Measurements from ENCODE around the gene AKAP14.

DNA sequence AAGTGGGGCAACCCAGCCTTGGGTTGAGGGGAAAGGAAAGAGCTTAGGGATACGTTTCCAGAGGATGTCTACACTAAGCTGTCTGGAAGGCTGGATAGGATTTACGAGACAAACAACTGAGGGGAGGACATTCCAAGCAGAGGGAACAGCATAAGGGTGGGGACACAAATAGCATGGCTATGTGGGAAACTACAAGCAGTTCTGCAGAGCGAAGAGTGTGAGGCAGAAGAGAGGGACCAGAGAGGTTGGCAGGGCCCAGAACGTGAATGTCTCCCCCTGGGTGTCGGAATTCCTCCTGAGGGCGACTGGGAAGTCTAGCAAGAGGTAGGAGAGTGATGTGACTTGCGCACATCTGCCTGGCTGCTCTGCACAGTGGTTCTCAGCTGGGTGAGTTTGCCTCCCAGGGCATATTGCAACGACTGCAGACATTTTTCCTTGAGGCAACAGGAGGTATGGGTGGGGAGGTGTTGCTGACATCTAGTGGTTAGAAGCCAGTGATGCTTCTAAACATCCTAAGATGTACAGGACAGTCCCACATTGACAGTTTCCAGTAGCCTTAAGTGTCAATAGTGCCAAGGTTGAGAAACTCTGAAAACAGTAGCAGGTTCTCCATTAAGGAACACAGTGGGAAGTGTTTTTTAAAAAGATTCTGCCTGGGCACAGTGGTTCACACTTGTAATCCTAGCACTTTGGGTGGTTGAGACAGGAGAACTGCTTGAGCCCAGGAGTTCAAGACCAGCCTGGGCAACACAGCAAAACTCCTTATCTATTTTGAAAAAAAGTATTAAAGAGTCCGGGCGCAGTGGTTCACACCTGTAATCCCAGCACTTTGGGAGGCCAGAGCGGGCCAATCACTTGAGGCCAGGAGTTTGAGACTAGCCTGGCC lies 14.9 kb upstream of the AKAP14 start:
- TF ChIP-seq CTCF (conservative IDR thresholded peaks at IDR 0.05; ENCODE audit: low read depth in 2 of 2): peak; percentile 52 to 74
- TF ChIP-seq, protein P1, sequence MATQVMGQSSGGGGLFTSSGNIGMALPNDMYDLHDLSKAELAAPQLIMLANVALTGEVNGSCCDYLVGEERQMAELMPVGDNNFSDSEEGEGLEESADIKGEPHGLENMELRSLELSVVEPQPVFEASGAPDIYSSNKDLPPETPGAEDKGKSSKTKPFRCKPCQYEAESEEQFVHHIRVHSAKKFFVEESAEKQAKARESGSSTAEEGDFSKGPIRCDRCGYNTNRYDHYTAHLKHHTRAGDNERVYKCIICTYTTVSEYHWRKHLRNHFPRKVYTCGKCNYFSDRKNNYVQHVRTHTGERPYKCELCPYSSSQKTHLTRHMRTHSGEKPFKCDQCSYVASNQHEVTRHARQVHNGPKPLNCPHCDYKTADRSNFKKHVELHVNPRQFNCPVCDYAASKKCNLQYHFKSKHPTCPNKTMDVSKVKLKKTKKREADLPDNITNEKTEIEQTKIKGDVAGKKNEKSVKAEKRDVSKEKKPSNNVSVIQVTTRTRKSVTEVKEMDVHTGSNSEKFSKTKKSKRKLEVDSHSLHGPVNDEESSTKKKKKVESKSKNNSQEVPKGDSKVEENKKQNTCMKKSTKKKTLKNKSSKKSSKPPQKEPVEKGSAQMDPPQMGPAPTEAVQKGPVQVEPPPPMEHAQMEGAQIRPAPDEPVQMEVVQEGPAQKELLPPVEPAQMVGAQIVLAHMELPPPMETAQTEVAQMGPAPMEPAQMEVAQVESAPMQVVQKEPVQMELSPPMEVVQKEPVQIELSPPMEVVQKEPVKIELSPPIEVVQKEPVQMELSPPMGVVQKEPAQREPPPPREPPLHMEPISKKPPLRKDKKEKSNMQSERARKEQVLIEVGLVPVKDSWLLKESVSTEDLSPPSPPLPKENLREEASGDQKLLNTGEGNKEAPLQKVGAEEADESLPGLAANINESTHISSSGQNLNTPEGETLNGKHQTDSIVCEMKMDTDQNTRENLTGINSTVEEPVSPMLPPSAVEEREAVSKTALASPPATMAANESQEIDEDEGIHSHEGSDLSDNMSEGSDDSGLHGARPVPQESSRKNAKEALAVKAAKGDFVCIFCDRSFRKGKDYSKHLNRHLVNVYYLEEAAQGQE (IDR thresholded peaks at IDR 0.05; ENCODE audit: unreplicated experiment): no peak
